ENCODE results near the gene SNAPIN. TPM values are rescaled to one million over a fixed set of nuclear protein-coding genes. Genes with fewer than 3 reads are reported as not detected.
"Not testable (repeated sequence)": the region's sequence is repeated elsewhere in the genome, so short reads cannot be mapped to it uniquely, and the experiment has no call there.

SNAPIN gene
- total RNA-seq, 1 donor from 2014 or later, result 15.1 TPM

DNA sequence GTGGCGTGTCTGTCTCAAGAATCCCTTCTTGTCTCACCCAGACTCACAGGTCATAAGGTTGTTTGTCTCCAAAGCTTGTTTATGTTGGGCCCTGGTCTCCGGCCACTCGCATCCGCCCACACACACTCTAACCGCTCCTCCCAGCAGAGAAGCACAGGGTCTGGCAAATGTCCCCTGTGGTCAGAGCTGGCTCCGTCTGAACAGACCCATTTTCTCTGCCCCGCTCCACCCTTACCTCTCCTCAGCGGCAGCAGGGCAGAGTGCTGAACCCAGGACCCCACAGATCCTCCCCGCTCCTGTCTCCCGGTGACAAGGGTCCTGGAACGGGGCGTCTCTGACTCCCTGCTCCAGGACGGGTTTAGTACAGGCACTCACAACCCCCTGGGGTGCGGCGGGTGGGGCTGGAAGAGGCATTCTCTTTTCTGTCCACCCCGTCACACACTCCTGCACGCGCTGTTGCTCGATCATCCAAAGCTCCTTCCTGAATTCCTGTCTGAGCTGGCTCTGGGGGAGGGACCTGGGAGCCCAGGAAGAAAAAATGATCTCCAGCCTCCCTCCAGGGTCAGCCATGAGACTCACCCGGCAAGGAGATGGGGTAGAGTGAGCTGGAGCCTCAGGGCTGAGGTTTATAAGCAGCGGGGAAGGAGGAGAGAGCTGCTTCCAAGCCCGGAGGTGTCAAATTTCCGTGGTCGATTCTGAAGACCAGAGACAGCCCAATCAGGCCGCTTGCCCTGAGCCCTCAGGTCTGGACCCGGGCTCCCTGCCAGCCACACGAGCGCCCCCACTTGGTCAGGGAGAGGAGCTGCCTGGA is 31.4 kb upstream of the SNAPIN start, which contains the start of gene S100A13:
S100A13 (minus strand) TSS at position 602 of the 811 bp plus-strand sequence. CDS start 1,033 bp downstream, outside the sequence.
- ATAC-seq, result peak; percentile 71

DNA sequence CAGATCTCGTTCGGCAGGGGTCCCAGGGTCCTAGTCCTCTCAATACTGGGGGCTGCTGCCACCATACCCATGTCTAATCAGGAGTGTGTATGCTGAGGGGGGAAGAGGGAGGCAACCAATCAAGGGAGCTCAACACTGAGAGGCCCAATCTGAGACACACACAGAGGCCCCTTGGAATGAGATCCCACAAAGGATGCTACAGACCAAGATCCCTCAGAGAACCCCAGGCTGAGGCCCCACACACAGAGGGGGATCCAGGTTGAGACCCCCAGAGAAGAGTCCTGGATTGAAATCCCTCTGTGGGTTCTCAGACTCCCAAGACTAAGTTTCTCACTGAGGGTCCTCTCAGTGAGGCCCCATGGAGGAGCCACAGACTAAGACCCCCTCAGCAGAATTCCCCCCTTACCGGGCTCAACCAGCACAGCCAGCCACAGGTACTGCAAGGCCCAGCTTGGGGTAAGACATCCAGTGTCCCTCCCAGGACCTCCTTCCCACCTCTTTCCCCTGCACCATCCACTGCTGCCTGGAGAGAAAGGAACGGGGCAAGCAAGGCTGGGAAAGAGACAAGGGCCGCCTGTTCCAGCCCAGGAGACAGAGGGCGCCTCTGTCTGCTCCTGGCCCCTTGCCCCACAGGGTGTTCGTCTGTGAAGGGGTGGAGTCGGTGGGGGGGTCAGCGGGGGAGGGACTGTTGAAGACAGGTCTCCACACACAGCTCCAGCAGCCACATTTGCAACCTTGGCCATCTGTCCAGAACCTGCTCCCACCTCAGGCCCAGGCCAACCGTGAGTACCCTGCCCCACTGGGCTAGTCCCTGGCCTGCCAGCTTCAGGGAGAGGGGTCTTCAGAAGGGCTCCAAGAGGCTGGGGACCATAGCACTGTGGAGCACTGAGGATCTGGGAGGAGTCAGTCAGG is 30.5 kb upstream of the SNAPIN start, which contains the start of gene S100A1:
S100A1 (plus strand) TSS at position 720 of the 912 bp plus-strand sequence. CDS start 2,088 bp downstream, outside the sequence.
- peak; percentile 15 for ATAC-seq
- no peak for DNase-seq (ENCODE audit: low spot score)

More for the DNA sequence above, 31.4 kb upstream of the SNAPIN start, which contains the start of gene S100A13:
- peak; percentile 71 for DNase-seq (ENCODE audit: low spot score)

- no peak for ATAC-seq
- DNase-seq (ENCODE audit: low spot score), result no peak
These were observed 29.7 kb upstream of the SNAPIN start for GRCh38 chr1:153628638-153629342.

- DNase-seq (ENCODE audit: low spot score), result no peak
- ATAC-seq, result no peak
These were observed 29.2 kb upstream of the SNAPIN start for GRCh38 chr1:153629343-153629665.

DNA sequence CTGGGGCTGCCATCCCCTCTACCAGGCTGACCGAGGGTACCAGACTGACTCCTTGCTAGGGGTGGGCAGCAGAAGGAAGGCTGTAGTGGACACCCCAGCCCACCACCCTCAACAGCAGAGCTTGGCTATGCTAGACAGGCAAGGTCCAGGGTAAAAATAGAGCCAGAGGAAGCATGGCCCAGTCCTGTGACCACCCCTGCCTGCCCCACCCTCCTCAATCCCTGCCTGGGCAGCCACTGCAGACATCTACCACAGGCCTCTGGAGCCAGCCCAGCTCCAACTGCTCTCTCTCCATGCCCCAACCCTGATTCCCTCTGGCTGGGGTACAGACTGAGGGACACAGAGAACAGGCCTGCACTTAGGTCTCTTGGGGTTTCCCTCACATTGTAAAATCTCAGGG is 28.5 kb upstream of the SNAPIN start:
- no peak for ATAC-seq
- no peak for DNase-seq (ENCODE audit: low spot score)

- no peak for DNase-seq (ENCODE audit: low spot score)
- no peak for ATAC-seq
These were observed 28.1 kb upstream of the SNAPIN start for GRCh38 chr1:153630384-153630783.

DNA sequence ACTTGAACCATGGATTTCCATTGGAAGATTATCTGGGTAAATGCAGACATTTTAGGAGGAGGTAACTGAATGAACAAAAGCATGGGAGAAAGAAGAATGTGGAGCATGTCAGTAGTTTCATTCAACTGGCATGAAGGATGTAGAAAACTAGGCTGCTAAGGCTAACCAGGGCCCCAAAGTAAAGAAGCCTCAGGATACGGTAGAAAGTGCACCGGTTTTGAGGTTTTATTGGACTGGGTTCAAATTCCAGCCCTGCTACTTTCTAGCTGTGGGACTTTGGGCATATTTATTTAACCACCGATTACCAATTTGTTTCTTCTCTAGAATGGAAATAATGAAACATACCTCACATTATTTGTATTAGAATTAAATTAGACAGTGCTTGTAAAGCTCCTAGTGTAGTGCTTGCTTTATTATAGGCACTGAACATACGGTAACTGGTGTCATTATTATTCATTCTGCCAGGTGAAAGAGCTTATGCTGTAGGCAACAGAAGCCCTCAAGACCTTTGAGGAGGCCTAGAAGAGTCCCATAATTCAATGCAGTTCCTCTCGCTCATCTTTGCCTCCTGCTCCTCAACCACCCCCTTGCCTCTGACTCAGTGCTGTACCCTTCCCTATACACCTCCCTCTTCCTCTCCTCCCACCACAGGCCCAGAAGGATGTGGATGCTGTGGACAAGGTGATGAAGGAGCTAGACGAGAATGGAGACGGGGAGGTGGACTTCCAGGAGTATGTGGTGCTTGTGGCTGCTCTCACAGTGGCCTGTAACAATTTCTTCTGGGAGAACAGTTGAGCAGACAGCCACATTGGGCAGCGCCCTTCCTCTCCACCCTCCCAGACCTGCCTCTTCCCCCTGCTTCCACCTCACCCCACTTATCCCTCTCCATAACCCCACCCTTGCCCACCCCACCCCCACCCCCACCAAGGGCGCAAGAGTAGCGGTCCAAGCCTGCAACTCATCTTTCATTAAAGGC is 27.2 kb upstream of the SNAPIN start:
- no peak for ATAC-seq
- no peak for DNase-seq (ENCODE audit: low spot score)

GRCh38 chr1:153633161-153633753 is 25.2 kb upstream of the SNAPIN start:
- peak; percentile 43 for ATAC-seq

GRCh38 chr1:153633754-153634665 is 24.5 kb upstream of the SNAPIN start, which contains the start of gene CHTOP:
Gene CHTOP, plus strand, starts transcription at chr1:153634066. Its CDS starts 2,523 bp downstream, at chr1:153636589.
- peak; percentile 99 for DNase-seq (ENCODE audit: low spot score)
- peak; percentile 94 for ATAC-seq

More at GRCh38 chr1:153633161-153633753, 25.2 kb upstream of the SNAPIN start:
- no peak for DNase-seq (ENCODE audit: low spot score)

- ATAC-seq (no peak), DNase-seq (ENCODE audit: low spot score) (no peak)
These were observed 22.6 kb upstream of the SNAPIN start for GRCh38 chr1:153635872-153636271.

DNA sequence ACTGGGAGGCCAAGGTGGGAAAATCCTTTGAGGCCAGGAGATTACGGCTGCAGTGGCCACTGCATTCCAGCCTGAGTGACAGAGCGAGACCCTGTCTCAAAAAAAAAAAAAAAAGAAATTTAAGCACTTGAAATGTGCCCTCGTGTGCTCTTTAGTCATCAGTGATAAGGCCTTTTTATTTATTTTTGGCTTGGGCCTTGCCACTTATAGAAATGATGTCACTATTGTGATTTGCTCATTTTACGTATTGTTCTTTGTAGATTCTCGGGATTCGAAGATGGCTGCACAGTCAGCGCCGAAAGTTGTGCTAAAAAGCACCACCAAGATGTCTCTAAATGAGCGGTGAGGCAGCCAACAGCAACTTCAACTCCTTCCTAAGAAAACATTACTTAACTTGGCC is 22.2 kb upstream of the SNAPIN start:
- ATAC-seq (no peak), DNase-seq (ENCODE audit: low spot score) (no peak)

DNA sequence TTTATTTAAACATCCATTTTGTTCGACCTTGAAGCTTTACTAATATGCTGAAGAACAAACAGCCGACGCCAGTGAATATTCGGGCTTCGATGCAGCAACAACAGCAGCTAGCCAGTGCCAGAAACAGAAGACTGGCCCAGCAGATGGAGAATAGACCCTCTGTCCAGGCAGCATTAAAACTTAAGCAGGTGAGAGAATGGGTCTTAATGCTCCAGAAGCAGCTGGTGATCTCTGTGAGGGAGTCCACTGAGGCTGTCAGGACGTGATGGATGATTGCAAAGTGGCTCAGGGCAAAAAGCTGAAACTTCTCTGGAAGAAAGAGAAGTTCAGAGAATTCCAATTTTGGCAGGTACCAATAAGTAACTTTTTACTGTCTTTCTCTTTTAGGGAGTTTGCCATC is 20.2 kb upstream of the SNAPIN start:
- DNase-seq (ENCODE audit: low spot score), result no peak
- ATAC-seq, result no peak

- ATAC-seq (no peak), DNase-seq (ENCODE audit: low spot score) (no peak)
These were observed 19.2 kb upstream of the SNAPIN start for GRCh38 chr1:153639280-153639679.

- not testable (repeated sequence) for DNase-seq (ENCODE audit: low spot score); ATAC-seq
These were observed 18.3 kb upstream of the SNAPIN start for GRCh38 chr1:153640213-153640612.

- no peak for ATAC-seq
- no peak for DNase-seq (ENCODE audit: low spot score)
These were observed 17.6 kb upstream of the SNAPIN start for GRCh38 chr1:153640861-153641260.

- ATAC-seq (no peak), DNase-seq (ENCODE audit: low spot score) (no peak)
These were observed 16.3 kb upstream of the SNAPIN start for GRCh38 chr1:153642161-153642560.

DNA sequence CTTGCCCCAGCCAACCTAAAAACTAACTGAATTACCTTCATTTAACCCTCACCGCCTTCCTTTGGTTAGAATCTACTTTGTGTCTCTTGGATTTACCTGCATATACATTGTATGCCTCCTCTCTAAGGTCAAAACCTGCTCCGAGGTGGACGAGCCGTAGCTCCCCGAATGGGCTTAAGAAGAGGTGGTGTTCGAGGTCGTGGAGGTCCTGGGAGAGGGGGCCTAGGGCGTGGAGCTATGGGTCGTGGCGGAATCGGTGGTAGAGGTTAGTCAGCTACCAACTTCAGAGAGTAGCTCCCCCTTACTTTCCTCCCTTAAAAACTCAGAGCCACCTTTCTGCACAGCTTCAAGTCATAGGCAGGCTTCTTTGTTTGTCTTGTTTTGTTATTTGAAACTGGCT is 15.4 kb upstream of the SNAPIN start:
- ATAC-seq, result no peak

GRCh38 chr1:153643816-153644215 is 14.7 kb upstream of the SNAPIN start:
- no peak for DNase-seq (ENCODE audit: low spot score)
- peak; percentile 65 for ATAC-seq

More for the DNA sequence above, 15.4 kb upstream of the SNAPIN start:
- DNase-seq (ENCODE audit: low spot score), result no peak

Measured in left lobe of liver (tissue), 2 donors.